Measurements from ENCODE around the gene ITSN2. TPM values are rescaled to one million over a fixed set of nuclear protein-coding genes. Genes with fewer than 3 reads are reported as not detected.

ITSN2 gene
- total and polyA plus RNA-seq, 4 donors, result 10.1 to 32.4 (median 21.6) TPM

GRCh38 chr2:24265212-24265611 lies 95.1 kb downstream of the ITSN2 start:
- H3K36me3 ChIP-seq (ENCODE audit: control insufficient read depth in 4 of 4, insufficient read depth in 3 of 4, low read depth in 1 of 4, low read length in 3 of 4), result peaks cover 8 to 25% (median 22%) of the 10 kb centered on the region in 4 donors
- no peaks in the 10 kb centered on the region for H3K9me3 ChIP-seq (ENCODE audit: control insufficient read depth in 4 of 4, low read length in 3 of 4)
- DNase-seq (ENCODE audit: low spot score), result no peak
- WGBS, result 97% methylated on average over 2 of the region's 2 CpGs
- H3K9ac ChIP-seq (ENCODE audit: low read depth in 1 of 2, low read length in 2 of 2), result no peak overlapping the region
- no peaks in the 10 kb centered on the region for H3K27me3 ChIP-seq (ENCODE audit: control insufficient read depth in 4 of 4, insufficient read depth in 4 of 4, low read length in 3 of 4)
- H3K4me3 ChIP-seq (ENCODE audit: low read depth in 1 of 3, low read length in 3 of 3), result no peak overlapping the region
- no peak for TF ChIP-seq RAD21 (IDR thresholded peaks at IDR 0.05)
- no peak for TF ChIP-seq REST (IDR thresholded peaks at IDR 0.05)
- TF ChIP-seq YY1 (IDR thresholded peaks at IDR 0.05), result no peak
- TF ChIP-seq CTCF (IDR thresholded peaks at IDR 0.05; ENCODE audit: low read depth, low read length, missing input control), result no peak
- no peak for TF ChIP-seq MAX (IDR thresholded peaks at IDR 0.05)
- no peak for TF ChIP-seq FOXA2 (IDR thresholded peaks at IDR 0.05)
- no peak for TF ChIP-seq GABPA (IDR thresholded peaks at IDR 0.05 in 1 of 2, conservative IDR thresholded peaks at IDR 0.05 in 1 of 2)
- no peak for TF ChIP-seq ZBTB33 (IDR thresholded peaks at IDR 0.05)
- TF ChIP-seq TAF1 (conservative IDR thresholded peaks at IDR 0.05), result no peak
- no peak for TF ChIP-seq JUND (IDR thresholded peaks at IDR 0.05)
- no peak overlapping the region for H3K27ac ChIP-seq (ENCODE audit: low read depth in 1 of 2, low read length in 2 of 2)
- no peaks in the 10 kb centered on the region for H3K4me1 ChIP-seq (ENCODE audit: control insufficient read depth in 4 of 4, insufficient read depth in 4 of 4, low read length in 3 of 4)

- TF ChIP-seq GABPA (IDR thresholded peaks at IDR 0.05 in 1 of 2, conservative IDR thresholded peaks at IDR 0.05 in 1 of 2) (no peak), FOXA1 (IDR thresholded peaks at IDR 0.05) (no peak), SP1 (IDR thresholded peaks at IDR 0.05) (no peak), NR2F2 (IDR thresholded peaks at IDR 0.05) (no peak), YY1 (IDR thresholded peaks at IDR 0.05) (no peak), RXRA (IDR thresholded peaks at IDR 0.05) (no peak), TAF1 (conservative IDR thresholded peaks at IDR 0.05) (no peak), HNF4A (conservative IDR thresholded peaks at IDR 0.05) (no peak), EGR1 (IDR thresholded peaks at IDR 0.05; ENCODE audit: low read depth in 2 of 2) (no peak), REST (IDR thresholded peaks at IDR 0.05) (no peak), MAX (IDR thresholded peaks at IDR 0.05) (no peak), HNF4G (IDR thresholded peaks at IDR 0.05) (no peak), RAD21 (IDR thresholded peaks at IDR 0.05) (no peak)
- H3K4me1 ChIP-seq (ENCODE audit: control insufficient read depth in 4 of 4, insufficient read depth in 4 of 4, low read length in 3 of 4), result no peaks in the 10 kb centered on the region
- no peak overlapping the region for H3K4me3 ChIP-seq (ENCODE audit: low read depth in 1 of 3, low read length in 3 of 3)
- H3K27me3 ChIP-seq (ENCODE audit: control insufficient read depth in 4 of 4, insufficient read depth in 4 of 4, low read length in 3 of 4), result no peaks in the 10 kb centered on the region
- H3K36me3 ChIP-seq (ENCODE audit: control insufficient read depth in 4 of 4, insufficient read depth in 3 of 4, low read depth in 1 of 4, low read length in 3 of 4), result peaks cover 6 to 24% (median 20%) of the 10 kb centered on the region in 4 donors
- 93% methylated on average over 1 of the region's 1 CpG for WGBS
- H3K27ac ChIP-seq (ENCODE audit: low read depth in 1 of 2, low read length in 2 of 2), result no peak overlapping the region
- no peak overlapping the region for H3K9ac ChIP-seq (ENCODE audit: low read depth in 1 of 2, low read length in 2 of 2)
- no peak for DNase-seq (ENCODE audit: low spot score)
- no peaks in the 10 kb centered on the region for H3K9me3 ChIP-seq (ENCODE audit: control insufficient read depth in 4 of 4, low read length in 3 of 4)
Observed at GRCh38 chr2:24262421-24262970, 97.8 kb downstream of the ITSN2 start.
